Trophoblast cell (in vitro differentiated cells and primary cell): ENCODE measurements around the gene PKP1.
"Not testable (repeated sequence)": the region's sequence is repeated elsewhere in the genome, so short reads cannot be mapped to it uniquely, and the experiment has no call there.

ENCODE experiments used
- DNase-seq, 2 donors: peaks; one replicate each; pipeline ENCODE4 v3.0.0-alpha.2; 2016
- H2AFZ ChIP-seq: 2 replicates; pipeline ENCODE4 v1.6.1; 2013; ENCODE audit warnings: low read length, moderate library complexity, mild to moderate bottlenecking; ENCODE audit not compliant: insufficient read depth, poor library complexity
- H2AK5ac ChIP-seq: 2 replicates; pipeline ENCODE4 v1.6.1; 2013; ENCODE audit warnings: mild to moderate bottlenecking, low read length
- H2BK120ac ChIP-seq: 2 replicates; pipeline ENCODE4 v1.6.1; 2013; ENCODE audit warnings: low read length, mild to moderate bottlenecking, moderate library complexity; ENCODE audit not compliant: insufficient read depth, poor library complexity
- H2BK12ac ChIP-seq: 2 replicates; pipeline ENCODE4 v1.6.1; 2013; ENCODE audit warnings: mild to moderate bottlenecking, low read length, moderate library complexity
- H2BK5ac ChIP-seq: 2 replicates; pipeline ENCODE4 v1.6.1; 2013; ENCODE audit warnings: low read length, low read depth, moderate library complexity, mild to moderate bottlenecking; ENCODE audit not compliant: poor library complexity
- H3K14ac ChIP-seq: 2 replicates; pipeline ENCODE4 v1.6.1; 2013; ENCODE audit warnings: mild to moderate bottlenecking, low read length
- H3K18ac ChIP-seq: 2 replicates; pipeline ENCODE4 v1.6.1; 2013; ENCODE audit warnings: mild to moderate bottlenecking, low read length
- H3K23ac ChIP-seq: 2 replicates; pipeline ENCODE4 v1.6.1; 2013; ENCODE audit warnings: low read length
- H3K27ac ChIP-seq: 2 replicates; pipeline ENCODE4 v1.5.1; 2013; ENCODE audit warnings: low read depth, mild to moderate bottlenecking, inconsistent platforms, low read length, moderate library complexity
- H3K27me3 ChIP-seq: 2 replicates; pipeline ENCODE4 v1.6.1; 2013; ENCODE audit warnings: inconsistent platforms, mild to moderate bottlenecking, low read length, moderate library complexity; ENCODE audit not compliant: insufficient read depth
- H3K36me3 ChIP-seq, 2 experiments: 1 replicate in 1 of 2; 2 replicates in 1 of 2; pipeline ENCODE4 v1.6.1; 2013; ENCODE audit warnings: low read length in 2 of 2, mild to moderate bottlenecking in 2 of 2, moderate library complexity in 1 of 2; ENCODE audit not compliant: insufficient read depth in 2 of 2, control insufficient read depth in 1 of 2
- H3K4ac ChIP-seq: 2 replicates; pipeline ENCODE4 v1.6.1; 2013; ENCODE audit warnings: low read depth, mild to moderate bottlenecking, low read length, moderate library complexity
- H3K4me1 ChIP-seq, 2 experiments: 1 replicate in 1 of 2; 2 replicates in 1 of 2; pipeline ENCODE4 v1.6.1; 2013; ENCODE audit warnings: low read length in 2 of 2, mild to moderate bottlenecking in 2 of 2, moderate library complexity in 1 of 2; ENCODE audit not compliant: insufficient read depth in 2 of 2, control insufficient read depth in 1 of 2
- H3K4me2 ChIP-seq: 2 replicates; pipeline ENCODE4 v1.6.1; 2013; ENCODE audit warnings: inconsistent platforms, mild to moderate bottlenecking, low read length, moderate library complexity
- H3K4me3 ChIP-seq: 2 replicates; pipeline ENCODE4 v1.5.1; 2013; ENCODE audit warnings: mild to moderate bottlenecking, low read depth, low read length, inconsistent platforms
- H3K79me1 ChIP-seq: one replicate; pipeline ENCODE4 v1.6.1; 2013; ENCODE audit warnings: low read length
- H3K79me2 ChIP-seq: 2 replicates; pipeline ENCODE4 v1.6.1; 2013; ENCODE audit warnings: low read length, mild to moderate bottlenecking; ENCODE audit not compliant: control insufficient read depth, insufficient read depth, poor library complexity
- H3K9ac ChIP-seq: 2 replicates; pipeline ENCODE4 v1.6.1; 2013; ENCODE audit warnings: mild to moderate bottlenecking, low read length
- H3K9me3 ChIP-seq: 2 replicates; pipeline ENCODE4 v1.6.1; 2013; ENCODE audit warnings: low read depth, mild to moderate bottlenecking, control low read depth, inconsistent platforms, low read length; ENCODE audit not compliant: insufficient read depth
- H4K12ac ChIP-seq: 2 replicates; pipeline ENCODE4 v1.6.1; 2013; ENCODE audit warnings: low read depth, mild to moderate bottlenecking, low read length, moderate library complexity
- H4K8ac ChIP-seq: 2 replicates; pipeline ENCODE4 v1.6.1; 2013; ENCODE audit warnings: low read depth, mild to moderate bottlenecking, low read length, moderate library complexity
- H4K91ac ChIP-seq: one replicate; pipeline ENCODE4 v1.6.1; 2013; ENCODE audit warnings: low read depth, mild to moderate bottlenecking, low read length, moderate library complexity
- WGBS: extraction: QIAGEN DNeasy Blood & Tissue Kit; methylation state at CpG from one replicate; pipeline ENCODE4 v1.1.7; 2013; ENCODE audit warnings: missing lambda C conversion rate; ENCODE audit not compliant: insufficient read length, insufficient coverage; ENCODE audit errors: extremely low coverage; 5-methylcytosine and 5-hydroxymethylcytosine counted together

PKP1 gene

GRCh38 chr1:201254625-201255478 is 28.5 kb upstream of the PKP1 start:
- Histone ChIP-seq H4K91ac (no peak overlapping the region), H3K23ac (no peak overlapping the region), H3K18ac (no peak overlapping the region), H2BK5ac (no peak overlapping the region), H2BK120ac (no peak overlapping the region), H2AK5ac (no peak overlapping the region), H2AFZ (no peak overlapping the region), H3K14ac (no peak overlapping the region), H3K9me3 (peaks cover 9% of the 10 kb centered on the region), H3K4ac (no peak overlapping the region), H4K12ac (no peak overlapping the region), H3K36me3 (no peaks in the 10 kb centered on the region), H3K27me3 (no peaks in the 10 kb centered on the region), H3K4me1 (peaks cover 8 to 9% of the 10 kb centered on the region in 2 experiments), H3K4me3 (no peak overlapping the region), H3K27ac (no peak overlapping the region), H3K79me1 (peaks cover 2% of the 10 kb centered on the region), H4K8ac (no peak overlapping the region), H2BK12ac (no peak overlapping the region), H3K4me2 (no peak overlapping the region), H3K9ac (no peak overlapping the region), H3K79me2 (no peaks in the 10 kb centered on the region)
- peak; percentile 68 to 82 for DNase-seq
- no CpG with 5 or more reads among the region's 24 CpGs for WGBS

- Histone ChIP-seq H3K79me1 (peaks cover 2% of the 10 kb centered on the region), H3K9ac (no peak overlapping the region), H3K4me2 (no peak overlapping the region), H2BK12ac (no peak overlapping the region), H3K27me3 (no peaks in the 10 kb centered on the region), H3K9me3 (peaks cover 9% of the 10 kb centered on the region), H3K36me3 (no peaks in the 10 kb centered on the region), H2AK5ac (no peak overlapping the region), H2BK5ac (no peak overlapping the region), H3K14ac (no peak overlapping the region), H3K18ac (no peak overlapping the region), H3K4ac (no peak overlapping the region), H3K79me2 (no peaks in the 10 kb centered on the region), H3K27ac (no peak overlapping the region), H4K12ac (no peak overlapping the region), H2BK120ac (no peak overlapping the region), H3K4me1 (peaks cover 11 to 13% of the 10 kb centered on the region in 2 experiments), H4K91ac (no peak overlapping the region), H2AFZ (no peak overlapping the region), H3K4me3 (no peak overlapping the region), H4K8ac (no peak overlapping the region), H3K23ac (no peak overlapping the region)
- 100% methylated on average over 4 of the region's 17 CpGs for WGBS
- DNase-seq = no peak
Observed at GRCh38 chr1:201255479-201256362, 27.6 kb upstream of the PKP1 start.

GRCh38 chr1:201258132-201258531 is 25.2 kb upstream of the PKP1 start:
- H2BK120ac ChIP-seq, H3K36me3 ChIP-seq, H3K4ac ChIP-seq, H3K4me3 ChIP-seq, H2AFZ ChIP-seq, H3K9ac ChIP-seq, H3K23ac ChIP-seq, H3K27ac ChIP-seq, H4K8ac ChIP-seq, H3K79me2 ChIP-seq, H2BK12ac ChIP-seq, H3K4me2 ChIP-seq, DNase-seq, H3K14ac ChIP-seq, H3K79me1 ChIP-seq, H4K12ac ChIP-seq, H2BK5ac ChIP-seq, H3K18ac ChIP-seq, H4K91ac ChIP-seq, H3K27me3 ChIP-seq, H2AK5ac ChIP-seq: not testable (repeated sequence)
- Histone ChIP-seq H3K4me1 (peaks cover 11 to 16% of the 10 kb centered on the region in 2 experiments), H3K9me3 (peaks cover 11% of the 10 kb centered on the region)

GRCh38 chr1:201258763-201259230 is 24.5 kb upstream of the PKP1 start:
- no peak overlapping the region for H3K9ac ChIP-seq
- no peaks in the 10 kb centered on the region for H3K27me3 ChIP-seq
- no CpG with 5 or more reads among the region's 14 CpGs for WGBS

More at GRCh38 chr1:201258763-201259230, 24.5 kb upstream of the PKP1 start:
- Histone ChIP-seq H3K79me2 (no peaks in the 10 kb centered on the region), H3K23ac (no peak overlapping the region), H3K9me3 (peaks cover 11% of the 10 kb centered on the region), H4K8ac (no peak overlapping the region), H3K4me1 (peaks cover 9 to 14% of the 10 kb centered on the region in 2 experiments), H3K14ac (no peak overlapping the region), H3K4ac (no peak overlapping the region), H3K79me1 (peaks cover 2% of the 10 kb centered on the region), H2BK5ac (no peak overlapping the region), H2AK5ac (no peak overlapping the region), H3K27ac (no peak overlapping the region), H3K36me3 (no peaks in the 10 kb centered on the region), H4K12ac (no peak overlapping the region), H2BK12ac (no peak overlapping the region), H4K91ac (no peak overlapping the region), H3K4me3 (no peak overlapping the region), H3K18ac (no peak overlapping the region), H3K4me2 (no peak overlapping the region), H2BK120ac (no peak overlapping the region), H2AFZ (no peak overlapping the region)
- no peak for DNase-seq
